OCI-LY7 (cell line): Measurements from ENCODE around the gene CMIP. TPM values are rescaled to one million over a fixed set of nuclear protein-coding genes. Genes with fewer than 3 reads are reported as not detected.

Experiments
- BruUV-seq: library from RNA; stranded (reverse); fragments of 400-500 nt; replicated peaks from 2 replicates; lab custom pipeline; 2021; lab: Mats Ljungman, UMichigan
- CTCF ChIA-PET: fragments of 300-600 bp; sonication (Branson Sonifier 250); formaldehyde crosslinking; loops from one replicate; lab custom pipeline; 2022; ENCODE audit warnings: antibody characterized with exemption; ENCODE audit not compliant: unreplicated experiment; lab: Charles Lee
- POLR2A ChIA-PET: fragments of 300-600 bp; sonication (Branson Sonifier 250); formaldehyde crosslinking; loops from one replicate; lab custom pipeline; 2022; ENCODE audit warnings: antibody characterized with exemption; lab: Charles Lee
- DNase-seq: peaks from one replicate; pipeline ENCODE4 v3.0.0-alpha.2; 2015; ENCODE audit warnings: low spot score
- H2AFZ ChIP-seq: fragments of 200-600 bp; sonication (generic), shearing (Covaris generic); 2 replicates; pipeline ENCODE4 v1.6.1; 2014; ENCODE audit warnings: mild to moderate bottlenecking, antibody characterized with exemption, low read length, moderate library complexity
- H3K27ac ChIP-seq: fragments of 200-600 bp; sonication (generic); 2 replicates; pipeline ENCODE4 v1.5.1; 2014; ENCODE audit warnings: mixed run types, low read depth, mild to moderate bottlenecking, moderate library complexity, low read length, inconsistent platforms; ENCODE audit not compliant: poor library complexity, severe bottlenecking
- H3K36me3 ChIP-seq: fragments of 200-600 bp; sonication (generic); 2 replicates; pipeline ENCODE4 v1.6.1; 2014; ENCODE audit warnings: mild to moderate bottlenecking, antibody characterized with exemption, low read length, moderate library complexity, mixed read lengths; ENCODE audit not compliant: insufficient read depth
- H3K4me1 ChIP-seq: fragments of 200-600 bp; sonication (generic); 2 replicates; pipeline ENCODE4 v1.5.1; 2014; ENCODE audit warnings: mild to moderate bottlenecking, low read length; ENCODE audit not compliant: insufficient read depth, poor library complexity, severe bottlenecking
- H3K4me2 ChIP-seq: fragments of 200-600 bp; sonication (generic); 2 replicates; pipeline ENCODE4 v1.6.1; 2014; ENCODE audit warnings: mild to moderate bottlenecking, low read length
- H3K4me3 ChIP-seq: fragments of 200-600 bp; sonication (generic); 2 replicates; pipeline ENCODE4 v1.5.1; 2014; ENCODE audit warnings: mild to moderate bottlenecking, low read depth, low read length; ENCODE audit not compliant: poor library complexity, severe bottlenecking
- H3K79me2 ChIP-seq: fragments of 200-600 bp; sonication (generic); 2 replicates; pipeline ENCODE4 v1.6.1; 2016; ENCODE audit warnings: low read depth, mild to moderate bottlenecking, low read length, moderate library complexity, mixed read lengths; ENCODE audit not compliant: insufficient read depth
- H3K9me2 ChIP-seq: fragments of 200-600 bp; sonication (generic); 2 replicates; pipeline ENCODE4 v1.6.1; 2016; ENCODE audit warnings: mild to moderate bottlenecking, low read length, mixed read lengths; ENCODE audit not compliant: insufficient read depth
- H3K9me3 ChIP-seq: fragments of 200-600 bp; sonication (generic); 2 replicates; pipeline ENCODE4 v1.6.1; 2014; ENCODE audit warnings: mild to moderate bottlenecking, mixed run types, low read length, mixed read lengths
- H4K20me1 ChIP-seq: fragments of 200-600 bp; sonication (generic); 2 replicates; pipeline ENCODE4 v1.6.1; 2014; ENCODE audit warnings: mild to moderate bottlenecking, antibody characterized with exemption, low read length, moderate library complexity, mixed read lengths; ENCODE audit not compliant: insufficient read depth
- EZH2phosphoT487 ChIP-seq: fragments of 200-600 bp; sonication (generic); IDR thresholded peaks from 2 replicates; pipeline ENCODE4 v1.6.1; 2018; ENCODE audit warnings: low read depth, borderline replicate concordance, mild to moderate bottlenecking, mixed run types, antibody characterized with exemption, low read length, moderate library complexity, mixed read lengths
- intact Hi-C: fragments of 100-400 bp; cut with micrococcal nuclease; formaldehyde crosslinking; loops from one replicate; pipeline ENCODE4 v1.10.0; 2022; ENCODE audit not compliant: unreplicated experiment
- total RNA-seq, 2 experiments: library from RNA; depleted of rRNA in 1 of 2; stranded (reverse); fragments of >200 nt in 1 of 2; shearing (Covaris generic) in 1 of 2; gene quantifications; 2 replicates each; pipeline ENCODE4 v1.2.3, GENCODE V29; 2014 to 2022
- TF ChIP-seq, protein P1 (sequence below): fragments of 200-600 bp; sonication (generic); conservative IDR thresholded peaks from 2 replicates; pipeline ENCODE4 v1.5.1; 2014; ENCODE audit warnings: mild to moderate bottlenecking, antibody characterized with exemption, low read length, moderate library complexity, mixed read lengths

Gene CMIP
- total RNA-seq, 2 experiments from 2014 or later, result 15.4 to 70.3 TPM

DNA sequence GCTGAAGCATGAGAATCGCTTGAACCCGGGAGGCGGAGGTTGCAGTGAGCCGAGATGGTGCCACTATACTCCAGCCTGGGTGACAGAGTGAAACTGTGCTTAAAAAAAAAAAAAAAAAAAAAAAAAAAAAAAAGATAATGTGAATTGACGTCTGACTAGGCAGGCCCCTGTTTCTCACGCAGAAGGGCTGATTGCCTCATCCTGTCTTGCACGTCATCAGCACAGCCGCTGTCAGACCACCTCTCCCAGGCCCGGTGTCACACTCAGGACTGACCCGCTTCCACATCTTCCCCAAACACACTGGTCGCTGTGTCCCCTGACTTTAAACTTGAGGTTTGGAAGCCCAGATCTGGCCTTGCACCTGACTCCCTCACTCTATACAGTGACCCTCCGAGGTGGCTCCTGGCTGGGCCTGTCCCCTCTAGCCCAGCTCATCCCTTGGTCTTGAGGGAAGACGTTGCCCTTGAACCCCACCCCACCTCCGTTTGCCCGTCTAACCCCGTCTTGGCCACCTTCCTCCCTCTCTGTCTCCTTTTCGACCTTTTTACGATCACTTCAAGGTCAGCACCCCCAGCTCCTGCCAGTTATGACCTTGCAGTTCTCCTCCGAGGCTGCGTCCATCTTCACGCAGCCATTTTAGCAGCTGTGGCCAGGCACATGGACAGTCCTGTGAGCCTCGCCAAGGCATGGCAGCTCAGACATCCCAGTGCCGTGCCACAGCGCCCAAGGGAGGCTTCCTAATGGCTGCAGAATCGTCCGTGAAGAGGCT, 184.6 kb downstream of the CMIP start:
- Histone ChIP-seq H4K20me1 (no peaks in the 10 kb centered on the region), H3K36me3 (no peaks in the 10 kb centered on the region), H3K4me1 (no peaks in the 10 kb centered on the region), H3K9me2 (no peaks in the 10 kb centered on the region), H3K27ac (no peak overlapping the region), H3K79me2 (no peaks in the 10 kb centered on the region), H3K4me3 (no peak overlapping the region), H2AFZ (no peak overlapping the region), H3K4me2 (no peak overlapping the region), H3K9me3 (no peaks in the 10 kb centered on the region)
- no peak for DNase-seq
- ChIA-PET CTCF (no interaction called here), POLR2A (interaction anchor here (0.6 kb wide), 1 partner anchor 270 kb away, joined by 4 read pairs; no protein-coding TSS in a partner anchor)
- intact Hi-C loops, result loop anchor here (10.0 kb wide), 1 partner anchor 256 kb away; no protein-coding TSS in a partner anchor
- TF ChIP-seq, protein P1, sequence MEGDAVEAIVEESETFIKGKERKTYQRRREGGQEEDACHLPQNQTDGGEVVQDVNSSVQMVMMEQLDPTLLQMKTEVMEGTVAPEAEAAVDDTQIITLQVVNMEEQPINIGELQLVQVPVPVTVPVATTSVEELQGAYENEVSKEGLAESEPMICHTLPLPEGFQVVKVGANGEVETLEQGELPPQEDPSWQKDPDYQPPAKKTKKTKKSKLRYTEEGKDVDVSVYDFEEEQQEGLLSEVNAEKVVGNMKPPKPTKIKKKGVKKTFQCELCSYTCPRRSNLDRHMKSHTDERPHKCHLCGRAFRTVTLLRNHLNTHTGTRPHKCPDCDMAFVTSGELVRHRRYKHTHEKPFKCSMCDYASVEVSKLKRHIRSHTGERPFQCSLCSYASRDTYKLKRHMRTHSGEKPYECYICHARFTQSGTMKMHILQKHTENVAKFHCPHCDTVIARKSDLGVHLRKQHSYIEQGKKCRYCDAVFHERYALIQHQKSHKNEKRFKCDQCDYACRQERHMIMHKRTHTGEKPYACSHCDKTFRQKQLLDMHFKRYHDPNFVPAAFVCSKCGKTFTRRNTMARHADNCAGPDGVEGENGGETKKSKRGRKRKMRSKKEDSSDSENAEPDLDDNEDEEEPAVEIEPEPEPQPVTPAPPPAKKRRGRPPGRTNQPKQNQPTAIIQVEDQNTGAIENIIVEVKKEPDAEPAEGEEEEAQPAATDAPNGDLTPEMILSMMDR, result no peak
- no peak for TF ChIP-seq EZH2phosphoT487
- no TSS peak for BruUV-seq

DNA sequence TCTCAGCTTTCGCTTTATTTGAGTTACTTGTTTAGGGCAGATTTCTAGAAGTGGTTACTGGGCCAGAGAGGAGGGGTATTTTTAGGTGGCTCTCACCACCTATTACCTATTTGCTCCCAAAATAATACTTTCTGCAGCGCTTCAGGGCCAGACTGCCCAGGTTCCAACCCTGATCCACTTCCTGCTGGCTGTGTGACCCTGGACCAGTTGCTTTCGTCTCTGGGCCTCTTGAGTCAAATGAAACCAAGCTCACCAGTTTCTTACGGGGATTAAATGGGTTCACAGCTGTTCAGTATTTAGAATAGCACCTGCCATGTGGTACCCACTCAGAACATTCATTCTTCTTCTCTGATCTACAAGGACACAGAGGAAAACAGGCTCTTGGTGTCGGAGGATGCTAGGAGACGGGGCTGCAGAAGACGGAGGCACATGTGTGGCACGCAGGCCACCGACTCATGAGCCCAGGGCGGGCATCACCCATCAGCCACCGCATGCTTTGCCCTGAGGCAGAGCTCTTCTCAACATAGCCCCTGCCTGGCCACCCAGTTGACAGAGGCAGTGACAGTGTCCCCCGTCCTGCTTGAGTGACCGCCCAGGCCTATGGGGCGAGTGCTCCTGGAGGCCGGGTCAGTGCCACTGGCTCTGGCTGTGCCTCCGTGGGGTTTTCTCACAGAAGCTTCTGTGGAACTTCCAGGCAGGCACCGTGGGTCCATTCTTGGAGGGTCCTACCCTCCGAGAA, 185.5 kb downstream of the CMIP start:
- Histone ChIP-seq H3K27ac (no peak overlapping the region), H3K79me2 (no peaks in the 10 kb centered on the region)
- DNase-seq, result no peak

More for the DNA sequence above, 185.5 kb downstream of the CMIP start:
- ChIA-PET CTCF (no interaction called here), POLR2A (no interaction called here)
- intact Hi-C loops, result loop anchor here (10.0 kb wide), 1 partner anchor 255 kb away; no protein-coding TSS in a partner anchor
- Histone ChIP-seq H3K4me1 (no peaks in the 10 kb centered on the region), H2AFZ (no peak overlapping the region), H3K4me2 (no peak overlapping the region), H4K20me1 (no peaks in the 10 kb centered on the region), H3K4me3 (no peak overlapping the region), H3K9me2 (no peaks in the 10 kb centered on the region), H3K36me3 (no peaks in the 10 kb centered on the region), H3K9me3 (no peaks in the 10 kb centered on the region)
- TF ChIP-seq, protein P1, result no peak
- TF ChIP-seq EZH2phosphoT487, result no peak
- BruUV-seq, result no TSS peak
